Daoy (cell line): ENCODE measurements around the gene ANKRD13A. TPM values are rescaled to one million over a fixed set of nuclear protein-coding genes. Genes with fewer than 3 reads are reported as not detected.

Source experiments
- DNase-seq: peaks from one replicate; pipeline ENCODE4 v3.0.0-alpha.2; 2015; ENCODE audit warnings: low read depth
- total RNA-seq: library from RNA; depleted of rRNA; stranded (reverse); fragments of >200 nt; shearing (Covaris generic); gene quantifications from 2 replicates; pipeline ENCODE4 v1.2.3, GENCODE V29; 2014; rRNA removed

The ANKRD13A gene
- 90.3 and 101 TPM in 2 replicates for total RNA-seq

DNA sequence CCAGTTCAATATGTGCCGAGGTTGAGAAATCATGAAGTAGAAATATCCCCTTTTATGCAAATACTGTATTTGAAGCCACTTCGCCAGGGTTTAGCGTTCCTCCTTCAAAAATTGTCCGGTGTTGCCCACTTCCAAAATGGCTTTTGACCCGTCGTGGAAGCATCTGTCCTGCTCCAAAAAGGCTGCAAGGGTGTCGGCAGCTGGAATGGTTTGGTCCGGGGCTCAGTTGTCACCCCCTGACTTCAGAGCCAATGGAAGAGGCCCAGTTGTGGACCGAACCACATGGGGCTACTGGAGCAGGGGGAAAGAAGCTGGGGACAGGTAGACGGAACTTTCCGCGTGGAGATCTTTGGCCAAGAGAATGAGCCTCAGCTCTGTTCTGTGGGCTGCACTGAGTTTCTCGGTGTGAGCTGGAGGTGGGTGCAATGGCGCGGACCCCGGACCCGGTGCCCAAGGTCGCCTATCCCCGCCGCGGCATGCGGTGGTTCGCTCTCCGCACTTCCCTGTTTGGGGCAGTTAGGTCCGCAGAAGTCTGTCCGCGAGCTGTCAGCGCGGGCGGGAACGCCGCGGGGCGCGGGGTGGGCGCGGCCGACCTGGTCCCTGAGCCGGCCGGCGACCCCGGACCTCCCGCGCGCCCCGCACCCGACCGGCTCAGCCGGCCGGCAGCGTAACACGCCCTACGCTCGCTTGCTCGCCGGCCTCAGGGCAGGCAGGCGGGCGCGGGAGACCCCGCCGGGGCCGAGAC, at the start of gene ANKRD13A:
ANKRD13A (plus strand) TSS at position 527 of the 745 bp plus-strand sequence. CDS start 259 bp downstream, outside the sequence.
- DNase-seq: peak; percentile 93

DNA sequence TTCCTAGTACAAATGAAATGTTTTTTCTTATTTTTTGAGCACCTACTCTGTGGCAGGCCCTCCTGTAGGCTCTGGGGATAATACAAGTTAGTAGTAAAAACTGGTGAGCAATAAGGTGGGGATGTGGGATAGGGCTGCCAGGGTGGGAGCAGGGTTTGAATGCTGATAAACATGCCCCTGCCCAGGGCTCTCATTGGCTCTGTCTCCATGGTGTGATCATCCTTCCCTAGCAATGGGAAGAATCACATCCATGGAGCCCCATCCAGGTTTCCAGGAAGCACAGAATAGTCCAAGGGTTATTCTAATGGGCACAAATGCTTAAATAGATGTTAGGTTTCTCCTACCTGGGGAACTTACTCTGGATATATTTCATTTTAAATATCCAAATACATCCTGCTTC, 48.6 kb upstream of the ANKRD13A start:
- peak; percentile 25 for DNase-seq

DNA sequence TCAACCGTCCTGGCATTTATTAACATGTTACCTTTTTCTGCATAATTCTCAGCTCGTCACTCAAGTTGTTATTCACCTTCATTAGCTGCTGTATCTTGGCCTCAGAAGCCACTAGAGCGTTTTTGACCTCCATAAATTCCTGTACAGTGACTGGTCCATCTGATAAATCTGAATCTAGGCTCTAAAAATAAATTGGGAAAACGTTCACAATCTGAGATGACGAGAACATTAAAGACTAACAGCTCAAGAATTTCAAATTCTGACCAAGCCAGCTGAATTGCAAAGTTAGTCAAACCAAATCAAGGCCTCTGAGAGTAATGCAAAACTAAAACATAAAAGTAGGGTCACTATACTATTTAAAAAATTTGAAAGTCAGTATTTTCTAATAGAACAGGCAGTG, 48.1 kb upstream of the ANKRD13A start:
- DNase-seq: peak; percentile 74

DNA sequence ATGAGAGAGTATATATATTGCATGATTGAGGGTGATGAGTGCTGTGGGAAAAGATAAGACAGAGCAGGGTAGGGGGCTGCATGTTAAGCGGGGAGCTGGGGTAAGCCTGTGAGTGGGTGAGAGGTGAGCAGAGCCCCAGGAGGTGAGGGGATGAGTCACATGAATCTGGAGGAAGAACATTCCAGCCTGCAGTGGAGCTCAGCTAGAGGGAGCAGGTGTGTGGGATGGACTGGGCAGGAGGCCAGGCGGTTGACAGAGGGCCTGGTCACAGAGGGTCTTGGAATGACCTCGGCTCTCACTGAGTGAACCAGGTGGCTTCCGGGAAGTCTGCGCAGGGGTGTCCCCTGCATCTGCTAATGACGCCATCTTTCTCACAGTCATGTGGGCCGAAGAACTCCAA, 47.5 kb upstream of the ANKRD13A start:
- peak; percentile 96 for DNase-seq

DNA sequence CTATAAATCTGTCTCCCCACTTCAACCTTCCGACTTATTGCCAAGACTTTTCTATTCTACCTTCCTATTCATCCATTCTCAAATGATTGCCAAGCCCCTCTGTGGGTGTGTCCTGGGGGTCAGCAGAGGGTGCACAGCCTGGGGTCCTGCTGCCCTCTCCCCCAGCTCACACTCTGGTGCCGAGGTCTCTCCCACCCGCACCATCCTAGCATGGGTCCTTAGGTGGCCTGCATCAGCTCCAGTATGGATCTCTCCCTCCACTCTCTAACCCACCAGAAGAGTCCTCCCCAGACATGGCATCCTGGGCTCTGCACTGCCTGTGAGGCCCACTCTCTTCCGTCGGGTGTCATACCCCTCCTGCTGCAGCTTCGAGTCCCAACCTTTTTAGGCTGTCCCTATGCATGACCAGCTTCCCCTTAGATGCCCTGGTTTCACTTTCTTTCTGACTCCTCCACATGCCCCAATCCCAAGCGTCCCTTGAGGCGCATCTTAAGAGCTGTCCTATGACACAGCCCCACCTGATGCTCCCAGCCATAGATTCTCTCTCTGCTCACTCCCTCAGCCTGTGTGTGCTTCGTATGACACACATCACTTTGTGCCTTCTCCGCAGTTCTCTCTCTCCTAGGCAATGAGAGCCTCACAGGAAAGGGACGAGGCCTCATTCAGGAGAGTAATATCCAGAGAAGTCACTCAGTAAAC, 46.9 kb upstream of the ANKRD13A start:
- peak; percentile 18 for DNase-seq

DNA sequence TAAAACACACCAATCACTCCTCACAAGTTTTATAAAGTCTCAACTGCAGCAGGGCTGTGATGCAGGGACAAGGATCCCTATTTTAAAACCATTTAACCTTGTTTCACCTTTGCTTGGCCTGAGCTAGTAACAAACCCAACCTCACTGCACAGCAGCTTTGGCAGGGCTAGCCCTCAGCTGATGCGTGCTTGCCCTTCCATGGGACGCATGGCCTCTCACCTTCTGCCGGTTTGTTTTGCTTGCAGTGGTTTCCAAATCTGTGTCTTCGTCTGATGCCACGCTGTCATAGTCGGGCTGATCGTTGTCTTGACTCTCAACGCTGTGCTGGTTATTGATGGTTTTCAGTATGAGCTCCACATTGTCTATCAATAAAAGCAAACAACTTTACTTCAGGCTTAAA, 46.4 kb upstream of the ANKRD13A start:
- DNase-seq: no peak

DNA sequence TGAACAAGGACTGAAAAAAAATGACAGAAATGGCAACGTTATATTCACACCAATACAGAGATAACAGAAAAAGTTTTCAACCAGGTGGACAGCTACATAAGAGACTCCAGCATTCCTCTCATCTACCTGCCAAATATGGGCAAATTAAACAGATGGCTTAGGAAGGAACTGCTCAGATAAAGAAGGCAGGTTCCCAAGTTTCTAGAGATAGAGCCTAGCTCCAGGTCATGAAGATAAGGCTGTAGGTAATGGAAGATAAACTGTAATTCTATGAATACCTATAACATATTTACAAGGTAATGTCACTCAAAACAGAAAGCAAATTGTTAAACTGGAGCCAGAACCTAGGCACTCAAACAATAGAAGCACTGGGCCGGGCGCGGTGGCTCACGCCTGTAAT, 45.6 kb upstream of the ANKRD13A start:
- no peak for DNase-seq

DNA sequence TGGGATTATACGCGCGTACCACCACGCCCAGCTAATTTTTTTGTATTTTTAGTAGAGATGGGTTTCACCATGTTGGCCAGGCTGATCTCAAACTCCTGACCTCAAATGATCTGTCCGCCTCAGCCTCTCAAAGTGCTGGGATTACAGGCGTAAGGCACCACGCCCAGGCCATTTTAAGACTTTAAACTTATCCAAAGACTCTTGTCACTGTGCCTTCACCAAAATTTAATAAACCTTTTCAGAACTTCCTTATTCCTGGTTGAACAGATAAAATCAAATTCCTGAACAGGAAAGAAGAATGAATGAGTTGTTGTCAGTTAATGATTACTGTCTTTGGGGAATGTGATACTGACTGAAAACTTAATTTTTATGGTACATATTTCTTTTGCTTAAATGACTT, 40.9 kb upstream of the ANKRD13A start:
- no peak for DNase-seq

DNA sequence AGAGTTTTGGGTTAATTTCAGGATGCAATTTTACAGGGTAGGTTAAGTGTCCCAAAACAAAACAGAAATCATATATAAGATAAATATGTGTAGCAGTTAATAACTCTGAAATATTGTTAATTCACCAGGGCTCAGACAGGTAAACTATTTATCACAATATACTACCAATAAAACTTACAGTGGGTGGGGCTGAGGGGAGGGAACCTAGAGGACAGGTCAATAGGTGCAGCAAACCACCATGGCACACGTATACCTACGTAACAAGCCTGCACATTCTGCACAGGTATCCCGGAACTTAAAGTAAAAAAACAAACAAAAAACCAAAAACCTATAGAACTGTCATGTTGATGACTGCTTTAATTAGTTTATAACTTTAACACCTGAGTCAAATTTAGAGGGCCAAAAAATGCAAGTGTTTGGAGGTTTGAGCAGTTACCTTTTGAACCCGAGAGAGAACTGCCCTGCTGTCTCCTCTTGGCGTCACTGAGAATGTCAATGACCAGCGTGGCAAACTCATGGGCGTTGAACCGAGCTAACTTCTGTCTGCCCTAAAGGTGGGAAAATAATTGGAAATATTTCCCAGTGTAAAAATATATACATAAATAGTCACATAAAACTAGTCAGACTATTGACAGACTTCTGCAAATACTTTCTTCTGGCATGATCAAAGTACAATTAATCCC, 39.7 kb upstream of the ANKRD13A start:
- DNase-seq: no peak

DNA sequence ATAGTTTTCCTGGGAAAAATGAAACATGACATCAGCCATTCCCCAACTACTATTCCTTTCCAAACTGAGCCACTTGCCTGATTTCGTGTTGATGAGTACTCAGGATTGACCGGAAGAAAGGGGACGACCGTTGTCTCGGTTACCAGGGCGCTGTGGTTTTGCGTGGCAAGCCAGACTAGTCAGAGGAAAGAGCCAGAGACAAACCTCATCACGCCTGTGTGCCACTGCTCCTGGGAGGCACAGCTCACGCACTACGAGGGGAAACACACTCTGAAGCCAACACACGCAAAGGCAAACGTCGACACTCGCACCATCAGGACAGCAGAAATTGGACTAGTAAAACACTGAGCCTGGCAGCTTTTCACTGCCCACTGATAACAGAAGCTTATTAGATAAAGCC, 38.0 kb upstream of the ANKRD13A start:
- DNase-seq: peak; percentile 73

DNA sequence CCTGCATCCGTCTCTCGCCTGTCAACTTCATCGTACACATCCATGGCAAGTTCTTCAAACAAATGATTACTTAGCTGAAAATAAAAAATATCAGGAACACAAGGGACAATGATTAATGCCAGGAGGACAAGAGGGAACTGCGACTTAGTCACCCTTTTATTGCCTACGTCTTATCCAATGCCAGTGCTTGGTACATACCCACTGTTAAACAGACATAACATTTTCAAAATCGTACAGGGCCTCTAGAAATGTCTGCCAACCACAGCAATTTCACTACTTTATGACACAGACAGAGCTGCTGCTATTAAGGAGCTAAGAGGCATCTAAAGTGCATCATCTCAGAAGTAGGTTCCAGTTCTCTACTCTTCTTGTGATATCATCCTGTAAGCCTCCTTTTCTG, 37.6 kb upstream of the ANKRD13A start:
- peak; percentile 55 for DNase-seq

DNA sequence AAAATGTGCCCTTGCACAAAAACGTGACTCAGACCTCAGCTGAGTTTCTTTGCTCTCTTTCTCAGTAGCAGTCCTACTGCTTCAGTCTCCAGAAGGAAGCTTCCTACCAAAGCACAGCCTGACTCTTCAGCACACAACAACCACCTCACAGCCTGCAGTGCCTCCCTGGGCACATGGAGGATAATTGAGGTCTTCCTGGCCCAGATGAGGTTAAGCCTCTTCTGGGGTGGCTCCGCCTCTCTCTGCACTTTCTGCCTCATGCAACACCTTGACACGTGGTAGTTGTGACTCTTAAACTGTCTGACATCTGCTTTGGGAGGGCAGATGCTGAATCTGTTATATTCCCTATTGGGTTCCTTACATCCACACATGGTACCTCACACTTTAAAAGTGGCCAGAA, 36.8 kb upstream of the ANKRD13A start:
- no peak for DNase-seq

DNA sequence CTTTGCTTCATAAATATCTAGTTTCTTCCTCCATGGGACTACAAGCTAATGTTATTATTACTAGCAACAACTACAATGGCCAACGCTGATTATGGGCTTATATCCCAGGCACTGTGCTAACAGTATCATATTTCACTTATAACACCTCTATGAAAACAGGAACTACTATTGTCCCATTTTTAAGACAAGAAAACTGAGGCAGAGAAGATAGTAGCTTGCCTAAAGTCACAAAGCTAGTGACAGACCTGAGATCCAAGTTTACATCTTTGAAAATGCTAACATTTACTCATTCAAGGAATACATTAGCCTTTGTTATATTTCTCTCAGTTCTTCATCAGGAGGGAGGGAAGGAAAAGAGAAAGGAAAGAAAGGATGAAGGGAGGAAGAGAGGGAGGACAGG, 35.9 kb upstream of the ANKRD13A start:
- no peak for DNase-seq

DNA sequence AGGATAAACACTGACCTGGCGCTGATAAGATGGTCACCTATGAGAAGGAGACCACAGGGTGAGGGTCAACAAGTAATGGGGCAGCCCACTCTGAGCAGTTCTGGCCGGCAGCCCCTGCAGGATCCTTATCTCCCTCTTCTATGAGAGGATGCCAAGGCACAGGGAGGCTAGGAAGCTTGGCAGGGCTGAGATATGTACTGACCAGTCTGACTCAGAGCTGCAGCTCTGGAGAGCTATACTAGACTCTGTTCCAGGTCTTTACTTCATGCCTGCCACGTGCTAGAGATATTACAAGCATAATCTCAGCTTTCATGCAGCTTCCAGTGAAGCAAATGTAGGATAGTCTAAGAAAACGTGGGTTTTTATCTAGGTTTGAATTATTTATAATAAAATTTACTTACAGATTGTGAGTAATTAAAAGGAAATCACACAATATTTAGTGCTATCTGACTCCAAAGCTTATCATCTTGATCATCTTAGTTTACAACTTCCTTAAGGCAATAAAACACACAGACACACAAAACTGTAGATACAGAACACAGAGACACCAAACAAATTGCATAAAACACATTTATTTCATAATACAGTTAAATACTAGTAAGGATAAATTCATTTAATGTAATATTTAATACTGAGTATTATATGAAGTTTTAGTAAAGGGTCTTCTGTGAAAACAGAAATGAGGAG, 35.3 kb upstream of the ANKRD13A start:
- DNase-seq: no peak

DNA sequence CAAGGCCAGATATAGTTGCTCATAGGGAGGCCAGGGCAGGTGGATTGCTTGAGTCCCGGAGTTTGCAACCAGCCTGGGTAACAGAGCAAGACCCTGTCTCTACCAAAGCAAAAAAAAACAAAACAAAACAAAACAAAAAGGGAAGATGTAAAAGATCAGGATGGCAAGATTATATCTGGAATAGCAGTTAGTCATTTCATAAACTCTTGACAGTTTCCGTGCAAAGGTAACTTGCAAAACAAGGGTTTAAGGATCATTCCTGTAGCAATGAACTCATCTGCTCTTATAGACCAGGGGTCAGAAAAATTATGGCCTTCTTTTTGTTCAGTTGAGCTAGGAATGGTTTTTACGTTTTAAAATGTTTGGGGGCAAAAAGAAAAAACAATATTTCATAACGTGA, 32.7 kb upstream of the ANKRD13A start:
- no peak for DNase-seq

DNA sequence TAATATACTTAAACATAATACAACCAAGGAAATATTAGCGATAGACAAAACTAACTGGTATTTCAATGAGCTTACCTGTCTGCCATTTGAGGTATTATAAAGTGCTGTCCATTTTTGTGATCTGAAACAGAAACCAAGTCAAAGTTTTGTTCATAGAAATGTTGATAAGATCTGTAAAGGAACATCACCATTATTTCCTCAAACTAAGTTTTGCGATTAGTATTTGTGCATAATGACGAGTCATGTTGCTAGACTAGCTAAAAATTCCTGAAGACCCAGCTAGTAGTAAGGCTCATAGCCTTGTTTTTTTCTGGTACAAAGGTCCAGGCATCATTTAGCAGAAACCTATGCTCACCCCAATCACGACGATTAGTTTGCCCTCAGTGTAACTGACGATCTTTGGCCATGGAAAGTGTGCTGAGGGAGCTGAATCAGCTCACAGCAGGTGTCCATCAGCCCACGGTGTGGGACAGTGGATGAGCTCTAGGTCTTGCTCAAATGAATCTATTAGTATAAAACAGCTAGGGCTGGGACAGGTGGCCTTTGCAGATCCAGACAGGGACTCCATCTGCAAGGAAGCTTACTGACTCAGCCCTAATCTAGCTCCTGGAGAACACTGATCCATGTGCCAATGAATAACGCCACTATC, 31.7 kb upstream of the ANKRD13A start:
- no peak for DNase-seq

DNA sequence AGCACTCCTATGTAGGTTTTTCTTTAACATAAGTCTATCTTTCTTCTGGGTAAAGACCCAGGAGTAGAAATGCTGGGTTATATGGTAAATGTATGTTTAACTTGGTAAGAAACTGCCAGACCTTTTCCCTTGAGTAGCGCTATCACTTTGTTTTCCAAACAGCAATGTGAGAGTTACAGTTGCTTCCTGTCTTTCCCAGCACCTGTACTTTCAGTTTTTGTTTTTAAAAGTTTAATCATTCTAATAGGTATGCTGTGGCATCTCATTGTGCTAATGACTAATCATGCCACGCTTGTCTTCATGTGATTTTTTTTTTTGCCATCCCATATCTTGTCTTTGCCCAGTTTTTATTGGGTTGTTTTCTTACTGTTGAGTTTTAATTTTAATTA, 31.2 kb upstream of the ANKRD13A start:
- DNase-seq: no peak

DNA sequence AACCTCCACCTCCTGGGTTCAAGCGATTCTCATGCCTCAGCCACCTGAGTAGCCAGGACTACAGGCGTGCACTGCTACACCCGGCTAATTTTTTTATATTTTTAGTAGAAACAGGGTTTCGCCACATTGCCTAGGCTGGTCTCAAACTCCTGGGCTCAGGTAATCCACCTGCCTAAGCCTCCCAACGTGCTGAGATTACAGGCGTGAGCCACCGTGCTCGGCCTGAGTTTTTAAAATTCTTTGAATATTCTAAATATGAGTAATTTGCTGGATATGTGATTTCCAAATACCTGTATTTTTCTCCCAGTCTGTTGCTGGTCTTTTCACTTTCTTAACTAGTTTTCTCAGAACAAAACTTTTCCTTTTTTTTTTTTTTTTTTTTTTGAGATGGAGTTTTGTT, 30.4 kb upstream of the ANKRD13A start:
- DNase-seq: no peak

DNA sequence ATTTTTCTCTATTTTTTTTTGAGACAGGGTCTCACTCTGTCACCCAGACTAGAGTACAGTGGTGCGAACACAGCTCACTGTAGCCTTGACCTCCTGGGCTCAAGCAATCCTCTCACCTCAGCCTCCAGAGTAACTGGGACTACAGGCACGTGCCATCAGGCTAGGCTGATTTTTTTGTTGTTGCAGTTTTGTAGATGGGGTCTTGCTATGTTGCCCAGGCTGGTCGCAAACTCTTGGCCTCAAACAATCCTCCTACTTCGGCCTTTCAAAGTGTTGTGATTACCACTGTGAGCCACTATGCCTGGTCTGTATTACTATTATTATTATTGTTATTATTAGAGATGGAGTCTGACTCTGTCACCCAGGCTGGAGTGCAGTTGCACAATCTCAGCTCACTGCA, 26.4 kb upstream of the ANKRD13A start:
- no peak for DNase-seq

DNA sequence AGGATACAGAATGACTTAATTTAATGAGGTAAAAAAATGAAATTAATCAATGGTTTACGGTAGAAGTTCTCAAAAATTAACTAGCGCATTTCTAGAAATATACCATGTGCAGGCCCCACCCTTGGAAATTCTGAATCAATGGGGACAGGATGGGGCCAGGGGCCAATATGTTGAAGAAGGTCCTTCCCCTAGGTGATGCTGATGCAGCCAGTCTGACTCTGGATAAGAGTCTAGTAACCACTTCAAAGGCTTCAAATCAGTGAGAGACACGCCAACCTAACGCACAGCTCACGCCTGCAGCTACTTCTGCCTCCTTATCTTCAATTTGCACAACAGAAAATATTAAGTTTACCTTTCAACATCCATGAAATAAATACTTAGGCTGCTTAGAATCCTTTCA, 17.9 kb upstream of the ANKRD13A start:
- DNase-seq: no peak

DNA sequence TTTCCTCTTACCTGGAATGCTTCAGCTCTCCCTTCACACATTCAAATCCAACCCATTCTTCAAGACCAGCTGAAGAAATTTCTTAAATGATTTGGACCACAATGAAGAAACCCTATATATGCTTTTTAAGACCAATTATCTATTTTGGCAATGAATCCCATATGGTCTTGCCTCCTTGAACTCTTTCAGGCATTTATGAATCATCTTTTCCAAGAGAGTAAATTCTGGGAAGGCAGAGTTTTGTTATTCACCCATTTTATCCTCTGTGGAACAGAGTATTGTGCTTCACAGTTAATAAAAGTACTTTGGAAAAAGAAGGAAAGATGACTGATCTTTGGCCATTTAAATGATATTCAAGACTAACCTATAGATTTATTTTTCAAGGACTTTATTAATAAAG, 17.0 kb upstream of the ANKRD13A start:
- no peak for DNase-seq
